Dedifferentiated amniotic fluid mesenchymal stem cell (primary cell): ENCODE data around the gene UGT1A9.
"Not testable (repeated sequence)": the region's sequence is repeated elsewhere in the genome, so short reads cannot be mapped to it uniquely, and the experiment has no call there.

Experiments used
- DNase-seq: peaks from one replicate; pipeline ENCODE4 v3.0.0-alpha.2; 2016; ENCODE audit errors: extremely low spot score

Gene UGT1A9

GRCh38 chr2:233671290-233672161 is at the start of gene UGT1A9:
TSS of gene UGT1A9 (plus strand) at chr2:233671898. CDS start at chr2:233671935, 37 bp downstream.
- DNase-seq = no peak

GRCh38 chr2:233627331-233628025 is 44.2 kb upstream of the UGT1A9 start:
- DNase-seq = peak; percentile 6

GRCh38 chr2:233636306-233636705 is 35.4 kb upstream of the UGT1A9 start, which contains the start of gene UGT1A10:
TSS of gene UGT1A10 (plus strand) at chr2:233636448. CDS start at chr2:233636523, 75 bp downstream.
- DNase-seq = not testable (repeated sequence)

GRCh38 chr2:233638836-233639235 is 32.9 kb upstream of the UGT1A9 start:
- DNase-seq = no peak

- no peak for DNase-seq
These were observed 31.8 kb upstream of the UGT1A9 start for GRCh38 chr2:233639860-233640259.

GRCh38 chr2:233643128-233643527 is 28.6 kb upstream of the UGT1A9 start:
- DNase-seq = no peak

- DNase-seq = not testable (repeated sequence)
These were observed 25.7 kb upstream of the UGT1A9 start for GRCh38 chr2:233646033-233646432.

GRCh38 chr2:233650981-233651380 is 20.7 kb upstream of the UGT1A9 start:
- no peak for DNase-seq

- no peak for DNase-seq
These were observed 20.3 kb upstream of the UGT1A9 start for GRCh38 chr2:233651430-233651829.

GRCh38 chr2:233654501-233654900 is 17.2 kb upstream of the UGT1A9 start:
- no peak for DNase-seq

GRCh38 chr2:233655043-233655442 is 16.7 kb upstream of the UGT1A9 start:
- DNase-seq = no peak

- DNase-seq = not testable (repeated sequence)
These were observed 15.8 kb upstream of the UGT1A9 start for GRCh38 chr2:233655943-233656342.

- DNase-seq = no peak
These were observed 15.3 kb upstream of the UGT1A9 start for GRCh38 chr2:233656443-233656842.

- DNase-seq = no peak
These were observed 13.1 kb upstream of the UGT1A9 start for GRCh38 chr2:233658610-233659009.

- no peak for DNase-seq
These were observed 7.8 kb upstream of the UGT1A9 start for GRCh38 chr2:233663911-233664310.

- DNase-seq = no peak
These were observed 3.0 kb upstream of the UGT1A9 start for GRCh38 chr2:233668605-233669260.

- no peak for DNase-seq
These were observed 1.2 kb downstream of the UGT1A9 start for GRCh38 chr2:233672886-233673285.

- DNase-seq = no peak
These were observed 2.2 kb downstream of the UGT1A9 start for GRCh38 chr2:233673896-233674295.

- DNase-seq = no peak
These were observed 2.6 kb downstream of the UGT1A9 start for GRCh38 chr2:233674314-233674713.

GRCh38 chr2:233674995-233675394 is 3.3 kb downstream of the UGT1A9 start:
- DNase-seq = no peak

GRCh38 chr2:233676046-233676445 is 4.3 kb downstream of the UGT1A9 start:
- no peak for DNase-seq

GRCh38 chr2:233679196-233679595 is 7.5 kb downstream of the UGT1A9 start:
- no peak for DNase-seq
